GM18907 (cell line): ENCODE measurements around the gene IKZF3.
"Not testable (repeated sequence)": the region's sequence is repeated elsewhere in the genome, so short reads cannot be mapped to it uniquely, and the experiment has no call there.

Experiments
- ATAC-seq: cut with Tn5 transposase; IDR thresholded peaks from one replicate; pipeline ENCODE4 v1.9.1; 2021; ENCODE audit warnings: mild to moderate bottlenecking, moderate library complexity; ENCODE audit not compliant: unreplicated experiment

IKZF3 gene

GRCh38 chr17:39861235-39861634 lies 2.9 kb downstream of the IKZF3 start:
- ATAC-seq = no peak

GRCh38 chr17:39855911-39856649 lies 8.0 kb downstream of the IKZF3 start:
- ATAC-seq = not testable (repeated sequence)

GRCh38 chr17:39854909-39855308 lies 9.2 kb downstream of the IKZF3 start:
- ATAC-seq = no peak

GRCh38 chr17:39852239-39852638 lies 11.9 kb downstream of the IKZF3 start:
- ATAC-seq = no peak

- not testable (repeated sequence) for ATAC-seq
These were observed 13.9 kb downstream of the IKZF3 start for GRCh38 chr17:39850186-39850585.

GRCh38 chr17:39848600-39848999 lies 15.5 kb downstream of the IKZF3 start:
- ATAC-seq = no peak

- no peak for ATAC-seq
These were observed 17.9 kb downstream of the IKZF3 start for GRCh38 chr17:39846205-39846604.

GRCh38 chr17:39845052-39845846 lies 18.9 kb downstream of the IKZF3 start:
- ATAC-seq = no peak

- no peak for ATAC-seq
These were observed 22.9 kb downstream of the IKZF3 start for GRCh38 chr17:39841134-39841683.

- no peak for ATAC-seq
These were observed 25.3 kb downstream of the IKZF3 start for GRCh38 chr17:39838784-39839183.

- no peak for ATAC-seq
These were observed 26.1 kb downstream of the IKZF3 start for GRCh38 chr17:39838057-39838456.

GRCh38 chr17:39836117-39836516 lies 28.0 kb downstream of the IKZF3 start:
- ATAC-seq = no peak

- no peak for ATAC-seq
These were observed 28.9 kb downstream of the IKZF3 start for GRCh38 chr17:39835038-39835786.

GRCh38 chr17:39834017-39834416 lies 30.1 kb downstream of the IKZF3 start:
- no peak for ATAC-seq

- no peak for ATAC-seq
These were observed 32.5 kb downstream of the IKZF3 start for GRCh38 chr17:39831588-39831987.

GRCh38 chr17:39828443-39828842 lies 35.7 kb downstream of the IKZF3 start:
- no peak for ATAC-seq

GRCh38 chr17:39826334-39826733 lies 37.8 kb downstream of the IKZF3 start:
- ATAC-seq = no peak

- ATAC-seq = no peak
These were observed 40.6 kb downstream of the IKZF3 start for GRCh38 chr17:39823407-39824054.

- ATAC-seq = no peak
These were observed 42.1 kb downstream of the IKZF3 start for GRCh38 chr17:39822051-39822451.

- ATAC-seq = no peak
These were observed 43.1 kb downstream of the IKZF3 start for GRCh38 chr17:39820987-39821386.

- no peak for ATAC-seq
These were observed 43.6 kb downstream of the IKZF3 start for GRCh38 chr17:39820541-39820940.
